SJCRH30 (cell line): ENCODE measurements around the gene ISOC2. TPM values are rescaled to one million over a fixed set of nuclear protein-coding genes. Genes with fewer than 3 reads are reported as not detected.
"Not testable (repeated sequence)": the region's sequence is repeated elsewhere in the genome, so short reads cannot be mapped to it uniquely, and the experiment has no call there.

ENCODE experiments used
- DNase-seq, 2 experiments: peaks; one replicate each; pipeline ENCODE4 v3.0.0-alpha.2; 2015 to 2020
- H3K27ac ChIP-seq: fragments of 250-450 bp; sonication (Bioruptor Pico); 2 replicates; pipeline ENCODE4 v1.5.1; 2020; ENCODE audit warnings: mild to moderate bottlenecking, moderate library complexity
- H3K27me3 ChIP-seq: fragments of 250-450 bp; sonication (Bioruptor Pico); 2 replicates; pipeline ENCODE4 v1.5.1; 2020; ENCODE audit warnings: mild to moderate bottlenecking, moderate library complexity
- H3K36me3 ChIP-seq: fragments of 250-450 bp; sonication (Bioruptor Pico); 2 replicates; pipeline ENCODE4 v1.5.1; 2020; ENCODE audit warnings: mild to moderate bottlenecking, moderate library complexity
- H3K4me1 ChIP-seq: fragments of 250-450 bp; sonication (Bioruptor Pico); 2 replicates; pipeline ENCODE4 v1.5.1; 2020; ENCODE audit warnings: mild to moderate bottlenecking, moderate library complexity
- H3K4me3 ChIP-seq: fragments of 250-450 bp; sonication (Bioruptor Pico); 2 replicates; pipeline ENCODE4 v1.5.1; 2020; ENCODE audit warnings: mild to moderate bottlenecking, moderate library complexity
- H3K9me3 ChIP-seq: fragments of 250-450 bp; sonication (Bioruptor Pico); replicated peaks from 2 replicates; pipeline ENCODE4 v1.5.1; 2020; ENCODE audit warnings: mild to moderate bottlenecking, moderate library complexity
- total RNA-seq: library from RNA; depleted of rRNA; stranded (reverse); fragments of >200 nt; shearing (Covaris generic); gene quantifications from 2 replicates; pipeline ENCODE4 v1.2.3, GENCODE V29; 2014

ISOC2 gene
- total RNA-seq, 1 experiment from 2014 or later, result 63.2 TPM

DNA sequence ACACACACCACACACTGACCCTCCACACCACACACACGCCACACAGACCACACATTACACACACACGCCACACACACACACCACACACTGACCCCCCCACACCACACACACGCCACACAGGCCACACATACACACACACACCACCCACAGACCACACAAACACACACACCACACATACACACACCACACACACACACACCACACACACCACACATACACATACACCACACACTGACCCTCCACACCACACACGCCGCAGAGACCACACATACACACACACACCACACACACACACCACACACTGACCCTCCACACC, 13.3 kb downstream of the ISOC2 start:
- not testable (repeated sequence) for DNase-seq, H3K27me3 ChIP-seq, H3K4me3 ChIP-seq, H3K36me3 ChIP-seq, H3K9me3 ChIP-seq, H3K27ac ChIP-seq, H3K4me1 ChIP-seq

DNA sequence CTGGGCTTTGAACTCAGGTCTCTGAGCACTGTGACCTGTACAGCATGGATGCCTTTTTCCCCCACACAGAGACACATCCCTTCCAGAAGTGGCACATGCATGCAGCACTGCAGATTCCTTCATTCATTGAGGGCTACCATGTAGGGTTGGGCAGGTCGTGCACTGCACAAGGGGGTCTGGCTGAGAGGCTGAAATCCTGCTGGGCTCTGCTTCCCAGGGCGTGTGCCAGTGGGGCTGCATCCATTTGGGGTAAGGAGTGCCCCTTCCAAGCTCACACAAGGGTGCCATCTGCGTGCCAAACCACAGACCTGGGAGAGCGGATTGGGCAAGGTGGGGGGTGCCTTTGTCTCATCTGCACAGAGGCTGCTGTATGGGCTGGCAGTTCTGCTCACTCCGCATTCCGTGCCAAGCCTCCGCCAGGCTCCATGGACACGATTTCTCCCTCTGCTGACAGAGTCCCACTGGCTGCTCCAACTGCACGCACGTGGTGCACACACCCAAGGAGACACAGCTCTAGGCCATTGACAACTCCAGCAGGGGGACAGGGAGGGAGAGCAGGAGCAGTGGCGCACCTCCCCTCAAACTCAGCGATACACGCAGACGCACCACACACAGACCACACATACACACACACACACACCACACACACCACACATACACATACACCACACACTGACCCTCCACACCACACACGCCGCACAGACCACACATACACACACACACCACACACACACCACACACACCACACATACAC, 13.8 kb downstream of the ISOC2 start:
- DNase-seq, result peak; percentile 38 to 47

DNA sequence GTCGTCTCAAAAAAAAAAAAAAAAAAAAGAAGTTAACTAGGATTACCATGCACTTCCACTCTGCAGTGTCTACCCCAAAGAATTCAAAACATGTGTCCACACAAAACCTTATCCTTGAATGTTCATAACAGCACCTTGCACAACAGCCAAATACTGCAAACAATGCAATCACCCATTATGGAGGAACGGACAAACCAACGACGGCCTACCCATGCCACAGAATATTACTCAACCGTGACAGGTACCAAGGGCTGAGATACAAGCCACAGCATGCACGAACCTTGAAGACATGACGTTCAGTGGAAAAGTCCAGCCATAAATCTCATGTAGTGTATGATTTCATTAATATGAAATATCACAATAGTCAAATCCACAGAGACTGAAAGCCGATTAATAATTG, 15.4 kb downstream of the ISOC2 start:
- Histone ChIP-seq H3K36me3 (no peaks in the 10 kb centered on the region), H3K4me1 (no peaks in the 10 kb centered on the region), H3K9me3 (no peaks in the 10 kb centered on the region), H3K4me3 (no peak overlapping the region), H3K27me3 (no peaks in the 10 kb centered on the region), H3K27ac (no peak overlapping the region)
- DNase-seq, result no peak

More for the DNA sequence above, 13.8 kb downstream of the ISOC2 start:
- Histone ChIP-seq H3K36me3 (no peaks in the 10 kb centered on the region), H3K27ac (no peak overlapping the region), H3K4me3 (no peak overlapping the region), H3K4me1 (no peaks in the 10 kb centered on the region), H3K27me3 (no peaks in the 10 kb centered on the region), H3K9me3 (no peaks in the 10 kb centered on the region)

- H3K27me3 ChIP-seq, result no peaks in the 10 kb centered on the region
Observed at GRCh38 chr19:55444646-55445045, 16.8 kb downstream of the ISOC2 start.

GRCh38 chr19:55443824-55444480, 17.5 kb downstream of the ISOC2 start:
- Histone ChIP-seq H3K27me3 (no peaks in the 10 kb centered on the region), H3K4me3 (no peak overlapping the region), H3K9me3 (no peaks in the 10 kb centered on the region), H3K36me3 (no peaks in the 10 kb centered on the region), H3K27ac (no peak overlapping the region), H3K4me1 (no peaks in the 10 kb centered on the region)
- no peak for DNase-seq

More at GRCh38 chr19:55444646-55445045, 16.8 kb downstream of the ISOC2 start:
- no peak for DNase-seq
- Histone ChIP-seq H3K36me3 (no peaks in the 10 kb centered on the region), H3K4me3 (no peak overlapping the region), H3K27ac (no peak overlapping the region), H3K9me3 (no peaks in the 10 kb centered on the region), H3K4me1 (no peaks in the 10 kb centered on the region)

GRCh38 chr19:55443045-55443823, 18.2 kb downstream of the ISOC2 start, which contains the start of gene SHISA7:
SHISA7 (minus strand) TSS chr19:55443300; CDS start chr19:55442863, 437 bp downstream.
- no peak for DNase-seq
- no peak within 1 kb of the TSS for H3K4me3 ChIP-seq
- no peaks in the 10 kb centered on the region for H3K36me3 ChIP-seq
- no peaks in the 10 kb centered on the region for H3K9me3 ChIP-seq
- no peaks in the 10 kb centered on the region for H3K27me3 ChIP-seq
- no peaks in the 10 kb centered on the region for H3K4me1 ChIP-seq
- H3K27ac ChIP-seq, result no peak within 1 kb of the TSS

- Histone ChIP-seq H3K27ac (no peak overlapping the region), H3K4me3 (no peak overlapping the region), H3K27me3 (no peaks in the 10 kb centered on the region), H3K36me3 (no peaks in the 10 kb centered on the region), H3K4me1 (no peaks in the 10 kb centered on the region), H3K9me3 (no peaks in the 10 kb centered on the region)
- DNase-seq, result no peak
Observed at GRCh38 chr19:55442372-55442961, 19.0 kb downstream of the ISOC2 start.

DNA sequence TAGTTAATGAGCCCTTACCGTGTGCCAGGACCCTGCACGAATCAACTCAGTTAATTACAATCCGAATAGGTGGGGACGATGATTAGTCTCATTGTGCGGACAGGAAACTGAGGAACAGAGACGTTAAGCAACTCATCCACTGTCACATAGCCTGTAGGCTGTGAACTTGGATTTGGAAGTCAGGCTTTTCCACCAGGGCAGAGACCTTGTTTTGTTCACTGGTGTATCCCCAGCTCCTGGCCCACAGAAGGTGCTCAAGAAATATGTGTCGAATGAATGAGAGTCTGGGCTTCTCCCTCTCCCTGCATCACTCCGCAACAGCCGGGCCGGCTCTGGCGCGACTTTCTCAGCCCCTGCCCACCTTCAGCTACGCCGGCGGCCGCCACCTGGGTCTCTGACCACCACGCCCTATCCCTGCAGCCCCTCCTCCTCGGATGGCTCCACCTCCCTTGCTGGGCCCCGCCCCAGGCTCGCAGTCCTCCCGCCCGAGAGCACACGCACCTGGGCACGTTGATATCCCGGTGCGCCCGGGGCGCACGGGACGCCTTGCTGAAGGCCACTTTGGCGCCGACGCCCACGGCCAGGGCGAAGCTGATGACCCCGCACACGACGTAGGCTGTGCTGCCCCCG, 19.6 kb downstream of the ISOC2 start:
- Histone ChIP-seq H3K27ac (no peak overlapping the region), H3K4me3 (no peak overlapping the region), H3K9me3 (no peaks in the 10 kb centered on the region), H3K27me3 (no peaks in the 10 kb centered on the region), H3K4me1 (no peaks in the 10 kb centered on the region), H3K36me3 (no peaks in the 10 kb centered on the region)
- DNase-seq, result no peak

DNA sequence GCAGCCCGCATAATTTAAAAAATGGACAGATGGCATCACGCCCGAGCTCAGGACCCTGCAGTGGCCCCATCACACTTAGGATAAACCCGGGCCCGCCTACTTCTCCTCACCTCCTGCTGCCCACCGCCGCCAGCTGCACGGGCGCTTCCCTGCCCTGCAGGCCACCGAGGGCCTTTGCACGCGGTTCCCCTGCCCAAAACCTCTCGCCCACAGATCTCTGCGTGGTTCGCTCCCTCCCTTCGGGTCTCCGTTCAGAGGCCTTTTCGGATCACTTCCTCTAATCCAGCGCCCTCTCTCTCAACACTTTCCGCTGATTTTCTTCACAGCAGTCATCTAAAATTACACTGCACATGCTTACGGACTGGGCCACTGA, 20.1 kb downstream of the ISOC2 start:
- DNase-seq, result no peak
- H3K36me3 ChIP-seq, result no peaks in the 10 kb centered on the region
- H3K27me3 ChIP-seq, result no peaks in the 10 kb centered on the region
- H3K4me3 ChIP-seq, result no peak overlapping the region
- no peaks in the 10 kb centered on the region for H3K4me1 ChIP-seq
- no peaks in the 10 kb centered on the region for H3K9me3 ChIP-seq
- no peak overlapping the region for H3K27ac ChIP-seq

DNA sequence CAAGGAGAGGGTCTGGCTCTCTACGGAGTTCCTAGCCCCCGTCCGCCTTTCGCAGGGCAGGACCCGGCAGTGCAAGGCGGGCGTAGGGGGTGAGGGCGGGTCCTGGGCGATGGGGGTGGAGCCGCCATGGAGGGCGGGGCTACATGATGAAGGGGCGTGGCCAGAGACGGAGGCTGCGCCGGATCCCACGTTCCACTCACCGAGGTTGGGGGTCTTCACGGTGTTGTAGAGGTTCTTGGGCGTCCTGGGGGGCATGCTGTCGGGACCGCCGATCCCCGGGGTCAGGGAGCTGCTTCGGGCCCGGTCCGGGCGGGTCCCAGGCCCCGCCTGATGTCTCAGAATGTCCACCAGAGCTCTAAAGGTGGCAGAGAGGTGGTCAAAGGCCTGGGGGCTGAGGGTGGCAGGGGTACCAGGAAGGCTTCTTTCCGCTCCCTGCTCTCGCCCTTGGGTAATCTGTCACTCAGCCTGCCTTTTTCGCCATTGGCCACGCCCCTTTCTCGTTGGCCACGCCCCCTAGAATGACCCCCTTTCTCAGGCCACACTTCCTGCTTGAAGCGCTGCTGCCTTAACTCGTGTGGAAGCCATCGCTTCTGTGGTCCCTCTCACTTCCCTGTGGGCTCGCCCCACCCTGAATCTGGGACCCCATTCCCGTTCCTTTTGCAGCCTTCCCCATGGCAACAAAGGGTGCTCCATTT, 20.9 kb downstream of the ISOC2 start:
- no peaks in the 10 kb centered on the region for H3K27me3 ChIP-seq
- peak in 1 of 2 experiments; percentile 40 for DNase-seq
- no peaks in the 10 kb centered on the region for H3K36me3 ChIP-seq
- H3K4me3 ChIP-seq, result no peak overlapping the region
- H3K9me3 ChIP-seq, result no peaks in the 10 kb centered on the region
- no peaks in the 10 kb centered on the region for H3K4me1 ChIP-seq
- no peak overlapping the region for H3K27ac ChIP-seq

- no peaks in the 10 kb centered on the region for H3K27me3 ChIP-seq
- no peak for DNase-seq
- H3K36me3 ChIP-seq, result no peaks in the 10 kb centered on the region
- H3K9me3 ChIP-seq, result no peaks in the 10 kb centered on the region
- no peaks in the 10 kb centered on the region for H3K4me1 ChIP-seq
- no peak overlapping the region for H3K4me3 ChIP-seq
- no peak overlapping the region for H3K27ac ChIP-seq
Observed at GRCh38 chr19:55439052-55439451, 22.4 kb downstream of the ISOC2 start.

DNA sequence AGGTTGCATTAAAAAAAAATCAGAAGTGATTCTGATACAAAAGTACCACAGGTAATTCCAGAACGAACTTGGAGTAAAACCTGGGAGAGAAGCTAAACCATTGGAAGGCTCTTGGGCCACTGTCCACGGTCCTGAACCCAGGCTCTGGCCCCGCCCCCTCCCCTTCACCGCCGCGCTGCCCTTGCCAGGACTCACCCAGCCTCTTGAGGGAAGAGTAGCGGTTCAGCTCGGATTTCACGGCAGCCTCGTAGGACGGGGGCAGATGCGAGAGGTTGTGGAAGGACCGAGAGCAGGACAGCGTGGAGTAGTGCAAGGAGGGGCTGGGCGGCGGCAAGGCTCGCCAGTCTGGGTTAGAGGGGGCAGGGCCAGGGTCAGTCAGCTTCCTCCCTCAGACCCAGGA, 24.0 kb downstream of the ISOC2 start:
- H3K4me1 ChIP-seq, result no peaks in the 10 kb centered on the region
- DNase-seq, result peak; percentile 88 to 92
- H3K27ac ChIP-seq, result no peak overlapping the region
- no peaks in the 10 kb centered on the region for H3K27me3 ChIP-seq
- no peaks in the 10 kb centered on the region for H3K9me3 ChIP-seq
- H3K4me3 ChIP-seq, result no peak overlapping the region
- H3K36me3 ChIP-seq, result no peaks in the 10 kb centered on the region

- Histone ChIP-seq H3K4me3 (no peak overlapping the region), H3K27ac (no peak overlapping the region), H3K4me1 (no peaks in the 10 kb centered on the region), H3K27me3 (no peaks in the 10 kb centered on the region), H3K36me3 (no peaks in the 10 kb centered on the region), H3K9me3 (no peaks in the 10 kb centered on the region)
- DNase-seq, result no peak
Observed at GRCh38 chr19:55436847-55437246, 24.6 kb downstream of the ISOC2 start.

GRCh38 chr19:55435020-55435419, 26.4 kb downstream of the ISOC2 start:
- Histone ChIP-seq H3K36me3 (no peaks in the 10 kb centered on the region), H3K9me3 (no peaks in the 10 kb centered on the region), H3K4me3 (no peak overlapping the region), H3K27me3 (no peaks in the 10 kb centered on the region), H3K27ac (no peak overlapping the region), H3K4me1 (no peaks in the 10 kb centered on the region)
- no peak for DNase-seq
